ENCODE measurements around the gene SPECC1L.

SPECC1L gene

GRCh38 chr22:24363243-24363642 lies 92.6 kb downstream of the SPECC1L start:
- H3K27ac ChIP-seq (ENCODE audit: low read depth, low read length) = no peak overlapping the region
- H3K9me3 ChIP-seq (ENCODE audit: insufficient read depth, low read depth, low read length) = no peaks in the 10 kb centered on the region
- H3K9ac ChIP-seq (ENCODE audit: low read depth, low read length) = no peak overlapping the region
- H3K27me3 ChIP-seq (ENCODE audit: insufficient read depth, low read length) = no peaks in the 10 kb centered on the region
- H3K4me1 ChIP-seq (ENCODE audit: insufficient read depth, low read length) = no peaks in the 10 kb centered on the region
- no peak overlapping the region for H3K4me3 ChIP-seq (ENCODE audit: low read length)
- peaks cover 77% of the 10 kb centered on the region for H3K36me3 ChIP-seq (ENCODE audit: insufficient read depth, low read length)
- WGBS = 96% methylated on average over 3 of the region's 3 CpGs

DNA sequence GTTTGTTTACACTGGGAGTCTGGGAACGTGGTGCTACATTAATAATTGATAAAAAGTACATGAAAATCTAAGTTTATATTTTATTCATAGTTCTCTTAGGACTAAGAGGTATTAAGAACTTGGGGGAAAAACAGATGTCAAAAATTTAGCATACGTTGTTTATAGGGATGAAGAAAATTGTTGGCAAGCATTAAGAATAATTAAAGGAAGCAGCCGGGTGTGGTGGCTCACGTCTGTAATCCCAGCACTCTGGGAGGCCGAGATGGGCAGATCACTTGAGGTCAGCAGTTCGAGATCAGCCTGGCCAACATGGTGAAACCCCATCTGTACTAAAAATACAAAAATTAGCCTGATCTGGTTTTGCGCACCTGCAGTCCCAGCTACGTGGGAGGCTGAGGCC lies 96.1 kb downstream of the SPECC1L start:
- H3K9me3 ChIP-seq (ENCODE audit: insufficient read depth, low read depth, low read length) = no peaks in the 10 kb centered on the region
- no peak overlapping the region for H3K27ac ChIP-seq (ENCODE audit: low read depth, low read length)
- no peaks in the 10 kb centered on the region for H3K4me1 ChIP-seq (ENCODE audit: insufficient read depth, low read length)
- no peaks in the 10 kb centered on the region for H3K27me3 ChIP-seq (ENCODE audit: insufficient read depth, low read length)
- 94% methylated on average over 8 of the region's 8 CpGs for WGBS
- H3K36me3 ChIP-seq (ENCODE audit: insufficient read depth, low read length) = peaks cover 92% of the 10 kb centered on the region
- H3K4me3 ChIP-seq (ENCODE audit: low read length) = no peak overlapping the region
- H3K9ac ChIP-seq (ENCODE audit: low read depth, low read length) = no peak overlapping the region

- Histone ChIP-seq H3K36me3 (ENCODE audit: insufficient read depth, low read length) (peaks cover 86% of the 10 kb centered on the region), H3K9ac (ENCODE audit: low read depth, low read length) (no peak overlapping the region)
- 99% methylated on average over 3 of the region's 3 CpGs for WGBS
Measured at GRCh38 chr22:24367841-24368240, 97.2 kb downstream of the SPECC1L start.

DNA sequence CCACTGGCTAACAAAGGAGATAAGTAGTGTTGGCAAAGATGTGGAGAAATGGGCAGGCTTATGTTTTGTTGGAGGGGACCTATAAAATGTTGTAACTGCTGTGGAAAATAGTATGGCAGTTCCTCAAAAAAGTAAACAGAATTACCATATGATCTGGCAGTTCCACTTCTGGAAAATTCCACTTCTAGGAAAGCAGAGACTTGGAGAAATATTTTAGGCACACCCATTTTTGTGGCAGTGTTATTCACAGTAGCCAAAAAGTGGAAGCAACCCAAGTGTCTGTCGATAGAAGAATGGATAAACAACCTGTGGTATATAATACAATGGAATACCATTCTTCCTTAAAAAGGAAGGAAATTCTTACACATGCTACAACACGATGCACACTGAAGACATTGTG lies 99.8 kb downstream of the SPECC1L start:
- Histone ChIP-seq H3K4me1 (ENCODE audit: insufficient read depth, low read length) (no peaks in the 10 kb centered on the region), H3K27ac (ENCODE audit: low read depth, low read length) (no peak overlapping the region), H3K4me3 (ENCODE audit: low read length) (no peak overlapping the region), H3K36me3 (ENCODE audit: insufficient read depth, low read length) (peaks cover 73% of the 10 kb centered on the region), H3K9ac (ENCODE audit: low read depth, low read length) (no peak overlapping the region), H3K9me3 (ENCODE audit: insufficient read depth, low read depth, low read length) (no peaks in the 10 kb centered on the region), H3K27me3 (ENCODE audit: insufficient read depth, low read length) (no peaks in the 10 kb centered on the region)
- no CpG with 5 or more reads among the region's 2 CpGs for WGBS

More at GRCh38 chr22:24367841-24368240, 97.2 kb downstream of the SPECC1L start:
- H3K27me3 ChIP-seq (ENCODE audit: insufficient read depth, low read length) = no peaks in the 10 kb centered on the region
- no peaks in the 10 kb centered on the region for H3K9me3 ChIP-seq (ENCODE audit: insufficient read depth, low read depth, low read length)
- no peak overlapping the region for H3K27ac ChIP-seq (ENCODE audit: low read depth, low read length)
- no peak overlapping the region for H3K4me3 ChIP-seq (ENCODE audit: low read length)
- no peaks in the 10 kb centered on the region for H3K4me1 ChIP-seq (ENCODE audit: insufficient read depth, low read length)

DNA sequence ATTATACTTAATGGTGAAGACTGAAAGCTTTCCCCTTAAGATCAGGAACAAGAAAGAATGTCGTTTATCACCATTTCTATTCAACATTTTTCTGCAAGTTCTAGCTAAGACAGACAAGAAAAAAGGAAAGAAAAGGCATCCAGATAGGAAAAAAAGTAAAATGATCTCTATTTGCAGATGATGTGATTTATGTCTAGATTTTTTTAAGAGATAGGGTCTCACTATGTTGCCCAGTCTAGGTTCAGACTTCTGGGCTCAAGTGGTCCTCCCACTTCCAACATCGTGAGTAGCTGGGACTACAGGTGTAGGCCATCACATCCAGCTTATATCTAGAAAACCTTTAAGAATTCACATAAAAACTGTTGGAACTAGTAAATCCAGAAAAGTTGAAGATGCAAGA lies 105.4 kb downstream of the SPECC1L start:
- Histone ChIP-seq H3K27me3 (ENCODE audit: insufficient read depth, low read length) (no peaks in the 10 kb centered on the region), H3K36me3 (ENCODE audit: insufficient read depth, low read length) (peaks cover 71% of the 10 kb centered on the region), H3K9ac (ENCODE audit: low read depth, low read length) (no peak overlapping the region), H3K27ac (ENCODE audit: low read depth, low read length) (no peak overlapping the region), H3K4me1 (ENCODE audit: insufficient read depth, low read length) (no peaks in the 10 kb centered on the region), H3K9me3 (ENCODE audit: insufficient read depth, low read depth, low read length) (no peaks in the 10 kb centered on the region), H3K4me3 (ENCODE audit: low read length) (no peak overlapping the region)
- 100% methylated on average over 1 of the region's 2 CpGs for WGBS

GRCh38 chr22:24376586-24376985 lies 106.0 kb downstream of the SPECC1L start:
- H3K27me3 ChIP-seq (ENCODE audit: insufficient read depth, low read length) = no peaks in the 10 kb centered on the region

GRCh38 chr22:24379536-24379935 lies 108.9 kb downstream of the SPECC1L start:
- no peak overlapping the region for H3K27ac ChIP-seq (ENCODE audit: low read depth, low read length)
- H3K9me3 ChIP-seq (ENCODE audit: insufficient read depth, low read depth, low read length) = no peaks in the 10 kb centered on the region
- WGBS = 97% methylated on average over 1 of the region's 2 CpGs
- peaks cover 65% of the 10 kb centered on the region for H3K36me3 ChIP-seq (ENCODE audit: insufficient read depth, low read length)
- H3K4me3 ChIP-seq (ENCODE audit: low read length) = no peak overlapping the region
- no peaks in the 10 kb centered on the region for H3K27me3 ChIP-seq (ENCODE audit: insufficient read depth, low read length)
- no peaks in the 10 kb centered on the region for H3K4me1 ChIP-seq (ENCODE audit: insufficient read depth, low read length)
- no peak overlapping the region for H3K9ac ChIP-seq (ENCODE audit: low read depth, low read length)

More at GRCh38 chr22:24376586-24376985, 106.0 kb downstream of the SPECC1L start:
- no peak overlapping the region for H3K27ac ChIP-seq (ENCODE audit: low read depth, low read length)
- H3K36me3 ChIP-seq (ENCODE audit: insufficient read depth, low read length) = peaks cover 67% of the 10 kb centered on the region
- no peak overlapping the region for H3K9ac ChIP-seq (ENCODE audit: low read depth, low read length)
- 100% methylated on average over 3 of the region's 3 CpGs for WGBS
- no peaks in the 10 kb centered on the region for H3K4me1 ChIP-seq (ENCODE audit: insufficient read depth, low read length)
- H3K9me3 ChIP-seq (ENCODE audit: insufficient read depth, low read depth, low read length) = no peaks in the 10 kb centered on the region
- no peak overlapping the region for H3K4me3 ChIP-seq (ENCODE audit: low read length)

- Histone ChIP-seq H3K4me3 (ENCODE audit: low read length) (no peak overlapping the region), H3K9ac (ENCODE audit: low read depth, low read length) (no peak overlapping the region), H3K9me3 (ENCODE audit: insufficient read depth, low read depth, low read length) (no peaks in the 10 kb centered on the region), H3K27me3 (ENCODE audit: insufficient read depth, low read length) (no peaks in the 10 kb centered on the region), H3K4me1 (ENCODE audit: insufficient read depth, low read length) (no peaks in the 10 kb centered on the region), H3K36me3 (ENCODE audit: insufficient read depth, low read length) (peaks cover 60% of the 10 kb centered on the region), H3K27ac (ENCODE audit: low read depth, low read length) (no peak overlapping the region)
- 95% methylated on average over 7 of the region's 7 CpGs for whole genome bisulfite sequencing
Measured at GRCh38 chr22:24380220-24380904, 109.7 kb downstream of the SPECC1L start.

DNA sequence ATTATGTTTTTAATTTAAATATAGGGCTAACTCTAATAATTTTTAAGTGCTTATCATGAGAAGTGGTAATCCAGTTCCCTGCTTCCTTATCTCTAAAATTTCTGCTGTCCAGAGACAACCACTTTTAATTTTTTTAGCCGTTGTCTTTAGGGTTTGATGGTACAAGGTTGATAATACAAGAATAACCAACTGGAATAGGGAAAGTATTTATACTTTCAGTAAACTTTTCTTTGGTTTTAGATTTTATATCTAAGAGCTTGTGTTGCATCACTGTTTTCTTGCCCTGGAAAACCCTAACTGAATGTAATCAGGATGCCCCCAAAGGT lies 110.2 kb downstream of the SPECC1L start:
- no peaks in the 10 kb centered on the region for H3K9me3 ChIP-seq (ENCODE audit: insufficient read depth, low read depth, low read length)
- peaks cover 59% of the 10 kb centered on the region for H3K36me3 ChIP-seq (ENCODE audit: insufficient read depth, low read length)
- no peak overlapping the region for H3K4me3 ChIP-seq (ENCODE audit: low read length)
- H3K9ac ChIP-seq (ENCODE audit: low read depth, low read length) = no peak overlapping the region
- no CpG with 5 or more reads among the region's 1 CpG for WGBS
- H3K27ac ChIP-seq (ENCODE audit: low read depth, low read length) = no peak overlapping the region
- H3K4me1 ChIP-seq (ENCODE audit: insufficient read depth, low read length) = no peaks in the 10 kb centered on the region
- no peaks in the 10 kb centered on the region for H3K27me3 ChIP-seq (ENCODE audit: insufficient read depth, low read length)

- Histone ChIP-seq H3K4me3 (ENCODE audit: low read length) (no peak overlapping the region), H3K36me3 (ENCODE audit: insufficient read depth, low read length) (peaks cover 41% of the 10 kb centered on the region), H3K27me3 (ENCODE audit: insufficient read depth, low read length) (no peaks in the 10 kb centered on the region), H3K9ac (ENCODE audit: low read depth, low read length) (no peak overlapping the region), H3K27ac (ENCODE audit: low read depth, low read length) (no peak overlapping the region), H3K4me1 (ENCODE audit: insufficient read depth, low read length) (no peaks in the 10 kb centered on the region), H3K9me3 (ENCODE audit: insufficient read depth, low read depth, low read length) (no peaks in the 10 kb centered on the region)
- 92% methylated on average over 2 of the region's 2 CpGs for whole genome bisulfite sequencing
Measured at GRCh38 chr22:24383061-24383460, 112.4 kb downstream of the SPECC1L start.

DNA sequence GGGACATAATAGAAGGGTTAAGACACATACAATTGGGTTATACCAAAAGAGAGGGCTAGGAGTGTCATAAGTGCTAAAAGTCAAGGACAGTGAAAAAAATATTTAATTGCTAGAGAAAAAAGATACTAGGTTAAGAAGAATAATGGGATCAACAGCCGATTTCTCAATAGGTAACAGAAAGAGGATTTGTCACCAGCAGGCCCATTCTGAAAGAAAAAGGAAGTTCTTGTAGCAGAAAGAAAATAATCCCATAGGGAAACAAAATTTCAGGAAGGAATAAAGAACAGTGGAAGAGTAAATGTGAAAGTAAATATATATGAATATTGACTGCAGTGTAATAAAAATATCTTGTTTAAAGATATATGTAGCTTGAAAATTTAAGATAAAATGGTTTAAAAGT lies 113.5 kb downstream of the SPECC1L start:
- H3K27ac ChIP-seq (ENCODE audit: low read depth, low read length) = no peak overlapping the region
- no peak overlapping the region for H3K4me3 ChIP-seq (ENCODE audit: low read length)
- WGBS = 93% methylated on average over 1 of the region's 1 CpG
- peaks cover 32% of the 10 kb centered on the region for H3K36me3 ChIP-seq (ENCODE audit: insufficient read depth, low read length)
- H3K9ac ChIP-seq (ENCODE audit: low read depth, low read length) = no peak overlapping the region
- H3K4me1 ChIP-seq (ENCODE audit: insufficient read depth, low read length) = no peaks in the 10 kb centered on the region
- H3K27me3 ChIP-seq (ENCODE audit: insufficient read depth, low read length) = no peaks in the 10 kb centered on the region
- no peaks in the 10 kb centered on the region for H3K9me3 ChIP-seq (ENCODE audit: insufficient read depth, low read depth, low read length)

GRCh38 chr22:24386937-24387471 lies 116.4 kb downstream of the SPECC1L start:
- Histone ChIP-seq H3K36me3 (ENCODE audit: insufficient read depth, low read length) (peaks cover 21% of the 10 kb centered on the region; the same call in 1 of the 2 replicates), H3K9me3 (ENCODE audit: insufficient read depth, low read depth, low read length) (no peaks in the 10 kb centered on the region), H3K4me1 (ENCODE audit: insufficient read depth, low read length) (no peaks in the 10 kb centered on the region), H3K4me3 (ENCODE audit: low read length) (no peak overlapping the region), H3K9ac (ENCODE audit: low read depth, low read length) (no peak overlapping the region), H3K27me3 (ENCODE audit: insufficient read depth, low read length) (no peaks in the 10 kb centered on the region), H3K27ac (ENCODE audit: low read depth, low read length) (no peak overlapping the region)
- WGBS = 82% methylated on average over 1 of the region's 2 CpGs
